Vein endothelial cell (primary cell): Measurements from ENCODE around the gene PPP5C. TPM values are rescaled to one million over a fixed set of nuclear protein-coding genes. Genes with fewer than 3 reads are reported as not detected.

Experiments used
- small RNA-seq: library from RNA; depleted of rRNA; stranded (forward); fragments of <200 nt; gene quantifications from one replicate; pipeline ENCODE3, GENCODE V24; 2012
- total RNA-seq: library from RNA; depleted of rRNA; stranded (reverse); fragments of >200 nt; gene quantifications from 2 replicates; pipeline ENCODE4 v1.2.3, GENCODE V29; 2012

PPP5C gene, protein sequence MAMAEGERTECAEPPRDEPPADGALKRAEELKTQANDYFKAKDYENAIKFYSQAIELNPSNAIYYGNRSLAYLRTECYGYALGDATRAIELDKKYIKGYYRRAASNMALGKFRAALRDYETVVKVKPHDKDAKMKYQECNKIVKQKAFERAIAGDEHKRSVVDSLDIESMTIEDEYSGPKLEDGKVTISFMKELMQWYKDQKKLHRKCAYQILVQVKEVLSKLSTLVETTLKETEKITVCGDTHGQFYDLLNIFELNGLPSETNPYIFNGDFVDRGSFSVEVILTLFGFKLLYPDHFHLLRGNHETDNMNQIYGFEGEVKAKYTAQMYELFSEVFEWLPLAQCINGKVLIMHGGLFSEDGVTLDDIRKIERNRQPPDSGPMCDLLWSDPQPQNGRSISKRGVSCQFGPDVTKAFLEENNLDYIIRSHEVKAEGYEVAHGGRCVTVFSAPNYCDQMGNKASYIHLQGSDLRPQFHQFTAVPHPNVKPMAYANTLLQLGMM
- total RNA-seq, result 72.8 and 87.7 TPM in 2 replicates

DNA sequence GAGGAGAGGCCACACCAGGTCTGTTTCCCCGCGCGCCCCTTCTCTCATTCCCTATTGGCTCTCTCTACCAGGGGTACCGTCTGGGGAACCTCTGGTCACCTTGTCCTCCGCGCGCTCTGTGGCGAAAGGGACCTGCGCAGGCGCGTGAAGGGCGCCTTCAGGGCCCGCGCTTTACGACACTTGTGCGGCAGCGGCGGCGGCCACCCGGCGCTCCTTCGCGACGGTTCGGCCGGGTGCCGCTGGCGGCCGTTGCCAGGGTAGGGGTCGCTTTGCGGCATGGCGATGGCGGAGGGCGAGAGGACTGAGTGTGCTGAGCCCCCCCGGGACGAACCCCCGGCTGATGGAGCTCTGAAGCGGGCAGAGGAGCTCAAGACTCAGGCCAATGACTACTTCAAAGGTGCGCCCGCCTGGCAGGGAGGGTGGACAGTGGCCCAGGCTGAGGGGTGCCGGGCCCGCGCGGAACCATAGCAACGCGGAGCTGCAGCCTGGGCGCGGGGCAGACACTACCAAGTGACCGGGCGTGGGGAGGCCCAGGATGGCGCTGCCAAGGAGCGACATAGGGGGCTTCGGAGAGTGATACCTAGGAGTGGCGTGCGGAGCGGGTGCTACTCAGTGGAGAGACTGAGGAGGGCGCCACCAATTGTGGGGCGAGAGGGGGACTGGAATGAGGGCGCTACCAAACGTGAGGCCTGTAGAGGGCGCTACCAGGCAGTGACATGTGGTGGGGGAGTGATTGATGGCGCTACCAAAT is at the start of gene PPP5C:
TSS of gene PPP5C (plus strand) at position 267 of the 751 bp plus-strand sequence. CDS start at position 277, 10 bp downstream.

DNA sequence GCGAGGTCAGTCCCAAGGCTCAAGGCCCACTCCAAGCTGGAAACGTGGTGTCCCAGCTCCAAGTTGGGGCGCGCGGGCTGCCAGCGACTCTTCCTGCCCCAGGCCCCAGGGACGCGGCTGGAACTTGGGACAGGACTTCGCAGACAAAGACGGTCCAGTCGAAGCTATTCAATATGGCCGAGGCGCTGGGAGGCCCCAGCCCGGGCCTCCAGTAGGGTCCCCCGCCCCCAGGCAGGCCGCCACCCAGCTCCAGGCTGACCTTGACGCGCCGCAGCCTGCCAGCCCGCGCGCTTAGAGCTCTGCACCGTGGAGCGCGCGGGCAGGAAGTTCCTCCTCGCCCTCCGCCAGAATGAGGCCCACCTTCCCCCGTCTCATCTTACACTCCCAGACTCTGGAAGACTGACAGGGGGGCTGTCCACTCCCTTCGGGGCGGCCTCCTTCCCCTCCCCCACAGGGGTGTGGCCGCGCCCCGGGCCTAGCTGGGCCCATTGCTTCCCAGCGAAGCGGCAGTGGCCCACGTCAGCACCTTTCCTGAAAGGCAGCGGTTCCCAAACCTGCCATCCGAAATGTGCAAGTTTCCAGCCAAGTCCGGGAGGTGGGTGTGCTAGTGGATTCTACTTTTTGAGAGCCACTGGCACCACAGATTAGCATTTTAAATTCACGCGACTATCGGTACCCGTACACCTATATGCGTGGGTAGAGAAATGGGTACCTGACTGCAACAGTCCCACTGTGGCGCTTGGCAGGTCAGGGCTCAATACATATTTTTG is 66.6 kb downstream of the PPP5C start, which contains the start of gene CCDC8:
TSS of gene CCDC8 (minus strand) at position 303 of the 770 bp plus-strand sequence. CDS start 754 bp downstream, outside the sequence.

DNA sequence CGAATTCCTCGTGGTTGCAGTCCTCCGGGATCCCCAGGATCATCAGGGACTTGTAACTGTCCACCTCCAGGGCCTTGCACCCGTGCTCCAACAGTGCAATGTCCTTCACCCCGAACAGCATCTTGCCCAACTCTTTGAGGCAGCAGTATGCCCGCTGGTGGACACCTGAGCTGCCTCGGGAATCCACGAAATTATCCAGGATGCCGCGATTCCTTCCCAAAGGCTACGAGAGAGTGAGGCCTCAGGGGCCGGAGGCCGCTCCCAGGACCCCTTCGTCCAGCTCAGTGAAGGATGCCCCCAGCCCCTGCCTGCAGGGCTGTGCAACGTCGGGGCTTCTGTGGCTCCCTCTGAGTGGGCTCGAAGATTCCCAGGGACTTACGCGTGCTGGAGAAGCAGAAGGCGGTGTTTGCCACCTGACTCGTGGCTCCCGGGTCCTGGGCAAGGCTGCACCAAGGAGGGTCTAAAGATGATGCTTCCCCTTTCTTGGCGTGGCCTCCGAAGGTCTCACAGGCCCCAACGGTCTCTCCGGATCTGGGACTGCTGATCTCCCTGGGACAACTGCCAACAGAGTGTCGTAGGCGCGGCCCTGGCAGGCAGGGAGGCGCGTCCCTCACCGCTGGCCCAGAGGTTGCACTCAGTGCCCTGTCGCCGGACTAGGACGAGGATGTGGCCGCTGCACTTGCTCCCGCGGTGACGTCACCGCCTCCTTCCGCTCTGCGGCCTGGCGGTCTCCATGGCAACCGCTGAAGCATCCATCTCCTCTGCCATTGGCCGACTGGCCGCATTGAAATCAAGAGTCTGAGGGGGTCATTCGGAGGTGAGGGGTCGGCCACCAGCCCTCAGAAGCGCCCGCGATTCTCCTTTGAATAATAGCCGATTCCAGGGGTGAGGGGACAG is 81.6 kb downstream of the PPP5C start, which contains the start of gene PNMA8C:
TSS of gene PNMA8C (minus strand) at position 698 of the 897 bp plus-strand sequence. CDS start at position 121, 577 bp downstream.

Small RNA genes within 50 kb of the gene (small RNA-seq; reads per million reads assigned to genes)
- not detected for gene RNU6-924P

Other genes with a start within 250 kb of the PPP5C start
- not detected in 2 replicates for gene IGFL3, start 222.4 kb upstream of the PPP5C start, total RNA-seq
- not detected in 2 replicates for gene IGFL2, start 198.8 kb upstream of the PPP5C start, total RNA-seq
- gene IGFL1, start 117.3 kb upstream of the PPP5C start, total RNA-seq, result not detected in 2 replicates
- 4.6 and 7.8 TPM in 2 replicates for gene HIF3A, start 50.0 kb upstream of the PPP5C start, total RNA-seq
- under 0.01 and 0.29 TPM in 2 replicates for gene CCDC8, start 66.5 kb downstream of the PPP5C start, total RNA-seq
- gene PNMA8C, start 81.8 kb downstream of the PPP5C start, total RNA-seq, result not detected in 2 replicates
- gene PNMA8A, start 124.5 kb downstream of the PPP5C start, total RNA-seq, result under 0.01 and 0.10 TPM in 2 replicates
- under 0.01 TPM in 2 replicates for gene PNMA8B, start 148.8 kb downstream of the PPP5C start, total RNA-seq